COR-L47 (cell line): ENCODE data around the gene PCBP3.
A peak's percentile ranks its signal among the peaks of the same experiment; 100 is the strongest.
"Not testable (repeated sequence)": the region's sequence is repeated elsewhere in the genome, so short reads cannot be mapped to it uniquely, and the experiment has no call there.

Source experiments
- DNase-seq: peaks from one replicate; lab custom pipeline; 2025; lab: John Stamatoyannopoulos, UW

PCBP3 gene

GRCh38 chr21:45809421-45809820 is 165.9 kb downstream of the PCBP3 start:
- no peak for DNase-seq

- no peak for DNase-seq
Measured at GRCh38 chr21:45811136-45811535, 167.6 kb downstream of the PCBP3 start.

GRCh38 chr21:45814210-45814940 is 170.8 kb downstream of the PCBP3 start:
- not testable (repeated sequence) for DNase-seq

- DNase-seq = not testable (repeated sequence)
Measured at GRCh38 chr21:45815781-45816180, 172.3 kb downstream of the PCBP3 start.

- DNase-seq = no peak
Measured at GRCh38 chr21:45816794-45817193, 173.3 kb downstream of the PCBP3 start.

GRCh38 chr21:45817345-45817744 is 173.8 kb downstream of the PCBP3 start:
- DNase-seq = no peak

- DNase-seq = peak; percentile 10
Measured at GRCh38 chr21:45818276-45818903, 174.9 kb downstream of the PCBP3 start.

- no peak for DNase-seq
Measured at GRCh38 chr21:45818904-45819285, 175.4 kb downstream of the PCBP3 start.

- no peak for DNase-seq
Measured at GRCh38 chr21:45819478-45820170, 176.1 kb downstream of the PCBP3 start.

GRCh38 chr21:45820171-45821091 is 176.9 kb downstream of the PCBP3 start:
- peak; percentile 76 for DNase-seq

GRCh38 chr21:45821315-45821962 is 177.9 kb downstream of the PCBP3 start:
- DNase-seq = no peak

- no peak for DNase-seq
Measured at GRCh38 chr21:45821998-45822397, 178.5 kb downstream of the PCBP3 start.

GRCh38 chr21:45822429-45823099 is 179.0 kb downstream of the PCBP3 start:
- no peak for DNase-seq

GRCh38 chr21:45823100-45823681 is 179.7 kb downstream of the PCBP3 start:
- no peak for DNase-seq

GRCh38 chr21:45824546-45825215 is 181.2 kb downstream of the PCBP3 start:
- no peak for DNase-seq

GRCh38 chr21:45825219-45825618 is 181.7 kb downstream of the PCBP3 start:
- DNase-seq = no peak

GRCh38 chr21:45826676-45827301 is 183.3 kb downstream of the PCBP3 start:
- no peak for DNase-seq

- no peak for DNase-seq
Measured at GRCh38 chr21:45827302-45827692, 183.8 kb downstream of the PCBP3 start.

GRCh38 chr21:45827881-45828579 is 184.5 kb downstream of the PCBP3 start:
- no peak for DNase-seq
